Stomach (tissue), 9 donors: ENCODE data around the gene DDR1. TPM values are rescaled to one million over a fixed set of nuclear protein-coding genes. Genes with fewer than 3 reads are reported as not detected.

Experiments
- DNase-seq, 2 donors: peaks; one replicate each; pipeline versions ENCODE4 v3.0.0 to v3.0.0-alpha.2; 2013 to 2019
- H3K27ac ChIP-seq, 5 donors: fragments of 200-600 bp in 4 of 5; sonication (generic) in 4 of 5; one replicate each; pipeline ENCODE4 v1.5.1; 2013 to 2019; ENCODE audit warnings: mild to moderate bottlenecking in 1 of 5, moderate library complexity in 1 of 5
- H3K27me3 ChIP-seq, 3 donors: fragments of 200-600 bp; sonication (generic); one replicate each; pipeline ENCODE4 v1.5.1; 2017 to 2019; ENCODE audit warnings: mixed run types in 1 of 3
- H3K36me3 ChIP-seq, 4 donors: fragments of 200-600 bp; sonication (generic); 1 replicate in 3 of 4; 2 replicates in 1 of 4; pipeline ENCODE4 v1.5.1; 2016 to 2019
- H3K4me1 ChIP-seq, 4 donors: fragments of 200-600 bp; sonication (generic); one replicate each; pipeline ENCODE4 v1.5.1; 2016 to 2019
- H3K4me3 ChIP-seq, 4 donors: fragments of 200-600 bp; sonication (generic) in 3 of 4; one replicate each; pipeline ENCODE4 v1.5.1; 2016 to 2019; ENCODE audit warnings: mild to moderate bottlenecking in 1 of 4
- H3K9me3 ChIP-seq, 4 donors: fragments of 200-600 bp; sonication (generic); one replicate each; pipeline ENCODE4 v1.5.1; 2016 to 2019
- EP300 ChIP-seq: sonication (generic); formaldehyde crosslinking; IDR thresholded peaks from one replicate; pipeline ENCODE4 v1.6.1; 2017; ENCODE audit warnings: antibody characterized with exemption
- POLR2A ChIP-seq, 4 donors: fragments of 450-650 bp; IDR thresholded peaks; one replicate each; pipeline ENCODE4 v1.6.1; 2016; ENCODE audit warnings: antibody characterized with exemption in 4 of 4, control low read depth in 2 of 4, mild to moderate bottlenecking in 1 of 4, moderate library complexity in 1 of 4
- POLR2AphosphoS5 ChIP-seq, 3 donors: sonication (generic); formaldehyde crosslinking; IDR thresholded peaks; one replicate each; pipeline ENCODE4 v1.6.1; 2016; ENCODE audit warnings: antibody characterized with exemption in 3 of 3
- WGBS, 5 donors: extraction: QIAGEN DNeasy Blood & Tissue Kit in 3 of 5; methylation state at CpG; one replicate each; pipeline versions ENCODE4 v1.1.5 to v1.1.7; 2013 to 2018; 5-methylcytosine and 5-hydroxymethylcytosine counted together
- intact Hi-C: fragments of 100-400 bp; cut with DNase I; formaldehyde crosslinking; loops from one replicate; pipeline ENCODE4 v1.15.1; 2023; ENCODE audit warnings: low total_unique reads
- polyA plus RNA-seq, 3 donors: library from polyadenylated mRNA; stranded (reverse); fragments of 200-250 nt; gene quantifications; one replicate each; pipeline ENCODE4 v1.2.3, GENCODE V29; 2013
- total RNA-seq, 5 donors: library from RNA; depleted of rRNA; stranded (reverse); fragments of >200 nt; gene quantifications; one replicate each; pipeline versions ENCODE4 v1.1.0 to v1.2.3, GENCODE V29; 2014 to 2016
- TF ChIP-seq, protein P1 (sequence below), 7 experiments: fragments of 450-650 bp in 4 of 7; fragments of 200-600 bp in 3 of 7; sonication (generic) in 3 of 7; IDR thresholded peaks; one replicate each; pipeline ENCODE4 v1.5.1; 2016 to 2019; ENCODE audit warnings: antibody characterized with exemption in 7 of 7, control low read depth in 2 of 7, mild to moderate bottlenecking in 1 of 7
- donor health status: healthy with polysubstance abuse.
- donor health status: Bipolar disorder and iron deficiency.
- donor health status: healthy.

Gene DDR1
- total and polyA plus RNA-seq, 8 donors: 17.6 to 144 (median 82.4) TPM

DNA sequence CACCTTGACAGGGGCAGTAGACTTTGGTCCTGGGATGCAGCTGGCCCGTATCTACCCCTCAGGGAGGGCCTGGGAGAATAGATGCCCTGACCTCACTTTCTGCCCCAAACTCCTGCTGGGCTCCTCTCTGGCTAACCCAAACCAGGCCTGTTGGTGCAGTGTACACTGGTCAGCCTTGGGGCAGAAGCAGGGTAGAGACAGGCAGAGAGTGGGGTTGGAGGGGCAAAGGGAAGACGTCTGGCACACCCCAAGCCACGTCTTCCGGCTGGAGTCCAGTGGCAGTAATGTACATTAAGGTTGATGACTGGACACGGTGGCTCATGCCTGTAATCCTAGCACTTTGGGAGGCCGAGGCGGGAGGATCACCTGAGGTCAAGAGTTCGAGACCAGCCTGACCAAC, 9.3 kb downstream of the DDR1 start:
- no peak for DNase-seq
- Histone ChIP-seq H3K4me1 (peaks cover 0 to 24% (median 9%) of the 10 kb centered on the region in 4 donors), H3K36me3 (peaks cover 63 to 100% (median 100%) of the 10 kb centered on the region in 4 donors), H3K9me3 (no peaks in the 10 kb centered on the region), H3K27me3 (no peaks in the 10 kb centered on the region), H3K4me3 (no peak overlapping the region), H3K27ac (no peak overlapping the region)
- WGBS, 5 donors: 86 to 91% (median 90%) methylated on average over 8 of the region's 8 CpGs
- TF ChIP-seq, protein P1, sequence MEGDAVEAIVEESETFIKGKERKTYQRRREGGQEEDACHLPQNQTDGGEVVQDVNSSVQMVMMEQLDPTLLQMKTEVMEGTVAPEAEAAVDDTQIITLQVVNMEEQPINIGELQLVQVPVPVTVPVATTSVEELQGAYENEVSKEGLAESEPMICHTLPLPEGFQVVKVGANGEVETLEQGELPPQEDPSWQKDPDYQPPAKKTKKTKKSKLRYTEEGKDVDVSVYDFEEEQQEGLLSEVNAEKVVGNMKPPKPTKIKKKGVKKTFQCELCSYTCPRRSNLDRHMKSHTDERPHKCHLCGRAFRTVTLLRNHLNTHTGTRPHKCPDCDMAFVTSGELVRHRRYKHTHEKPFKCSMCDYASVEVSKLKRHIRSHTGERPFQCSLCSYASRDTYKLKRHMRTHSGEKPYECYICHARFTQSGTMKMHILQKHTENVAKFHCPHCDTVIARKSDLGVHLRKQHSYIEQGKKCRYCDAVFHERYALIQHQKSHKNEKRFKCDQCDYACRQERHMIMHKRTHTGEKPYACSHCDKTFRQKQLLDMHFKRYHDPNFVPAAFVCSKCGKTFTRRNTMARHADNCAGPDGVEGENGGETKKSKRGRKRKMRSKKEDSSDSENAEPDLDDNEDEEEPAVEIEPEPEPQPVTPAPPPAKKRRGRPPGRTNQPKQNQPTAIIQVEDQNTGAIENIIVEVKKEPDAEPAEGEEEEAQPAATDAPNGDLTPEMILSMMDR (IDR thresholded peaks at IDR 0.05): no peak
- no peak for TF ChIP-seq EP300
- no peak for TF ChIP-seq POLR2A (IDR thresholded peaks at IDR 0.05)
- no peak for TF ChIP-seq POLR2AphosphoS5 (IDR thresholded peaks at IDR 0.05)
- intact Hi-C loops: no loop called here

DNA sequence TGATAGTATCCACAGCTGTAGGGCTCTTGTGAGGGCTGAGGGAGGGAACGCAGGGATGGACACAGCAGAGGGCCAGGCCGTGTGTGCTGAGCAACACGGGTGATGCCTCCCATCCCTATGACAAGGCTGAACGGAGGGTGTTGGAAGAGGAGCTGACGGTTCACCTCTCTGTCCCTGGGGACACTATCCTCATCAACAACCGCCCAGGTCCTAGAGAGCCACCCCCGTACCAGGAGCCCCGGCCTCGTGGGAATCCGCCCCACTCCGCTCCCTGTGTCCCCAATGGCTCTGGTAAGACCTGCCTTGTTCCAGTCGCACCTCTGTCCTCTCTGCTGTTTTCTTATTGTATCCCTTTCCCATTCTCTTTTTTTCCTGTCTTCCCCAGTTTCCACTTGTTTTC, 10.1 kb downstream of the DDR1 start:
- intact Hi-C loops: no loop called here
- TF ChIP-seq, protein P1 (IDR thresholded peaks at IDR 0.05): no peak
- TF ChIP-seq POLR2AphosphoS5 (IDR thresholded peaks at IDR 0.05): no peak
- no peaks in the 10 kb centered on the region for H3K27me3 ChIP-seq
- peaks cover 0 to 17% (median 7%) of the 10 kb centered on the region in 4 donors for H3K4me1 ChIP-seq
- H3K9me3 ChIP-seq: no peaks in the 10 kb centered on the region
- H3K27ac ChIP-seq: no peak overlapping the region
- DNase-seq: no peak
- H3K4me3 ChIP-seq: no peak overlapping the region
- WGBS, 5 donors: 86 to 94% (median 93%) methylated on average over 10 to 12 of the region's 12 CpGs
- H3K36me3 ChIP-seq: peaks cover 69 to 100% (median 100%) of the 10 kb centered on the region in 4 donors

DNA sequence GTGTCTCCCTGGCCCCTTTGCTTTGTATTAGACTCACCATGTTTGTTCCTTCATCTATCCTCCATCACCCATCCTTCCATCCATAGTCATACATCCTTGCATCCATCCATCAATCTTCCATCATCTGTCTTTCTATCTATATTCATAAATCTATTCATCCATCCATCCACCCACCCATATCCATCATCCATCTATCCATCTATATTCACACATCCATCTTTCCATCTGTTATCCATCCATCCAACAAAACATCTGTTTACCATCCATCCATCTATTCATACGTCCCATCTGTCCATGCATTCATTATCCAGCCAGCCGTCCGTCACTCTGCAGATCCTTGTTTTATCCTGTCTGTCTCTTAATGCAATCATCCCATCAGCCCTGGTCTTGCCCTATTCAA, 10.6 kb downstream of the DDR1 start:
- H3K36me3 ChIP-seq: peaks cover 72 to 100% (median 100%) of the 10 kb centered on the region in 4 donors
- DNase-seq: no peak
- no peaks in the 10 kb centered on the region for H3K9me3 ChIP-seq
- no peak overlapping the region for H3K27ac ChIP-seq
- 92 to 95% (median 92%) methylated on average over 3 of the region's 3 CpGs for WGBS, 5 donors
- TF ChIP-seq POLR2A (IDR thresholded peaks at IDR 0.05) (no peak), EP300 (no peak), POLR2AphosphoS5 (IDR thresholded peaks at IDR 0.05) (no peak)
- TF ChIP-seq, protein P1 (IDR thresholded peaks at IDR 0.05): no peak
- intact Hi-C loops: no loop called here
- H3K27me3 ChIP-seq: no peaks in the 10 kb centered on the region
- H3K4me1 ChIP-seq: peaks cover 0 to 11% (median 5%) of the 10 kb centered on the region in 4 donors
- no peak overlapping the region for H3K4me3 ChIP-seq

DNA sequence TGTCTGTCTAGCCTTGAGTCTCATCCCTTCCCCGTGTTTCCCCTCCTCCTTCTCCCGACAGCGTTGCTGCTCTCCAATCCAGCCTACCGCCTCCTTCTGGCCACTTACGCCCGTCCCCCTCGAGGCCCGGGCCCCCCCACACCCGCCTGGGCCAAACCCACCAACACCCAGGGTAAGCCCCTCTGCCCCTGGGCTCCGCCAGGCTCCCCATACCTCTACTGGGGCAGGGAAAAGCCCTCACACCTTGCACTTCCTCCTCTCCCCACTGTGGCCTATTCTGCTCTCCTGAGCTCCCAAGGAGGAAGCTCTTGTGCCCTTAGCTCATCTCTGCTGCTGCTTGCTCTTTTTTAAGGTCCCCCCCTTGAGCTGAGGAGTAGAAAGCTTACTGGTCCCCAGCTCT, 11.0 kb downstream of the DDR1 start:
- Histone ChIP-seq H3K27me3 (no peaks in the 10 kb centered on the region), H3K4me3 (no peak overlapping the region), H3K9me3 (no peaks in the 10 kb centered on the region), H3K27ac (no peak overlapping the region), H3K4me1 (peaks cover 0 to 7% (median 1%) of the 10 kb centered on the region in 4 donors), H3K36me3 (peaks cover 72 to 100% (median 100%) of the 10 kb centered on the region in 4 donors)
- no peak for DNase-seq
- TF ChIP-seq POLR2A (IDR thresholded peaks at IDR 0.05) (no peak), POLR2AphosphoS5 (IDR thresholded peaks at IDR 0.05) (no peak), EP300 (no peak)
- intact Hi-C loops: no loop called here
- 79 to 84% (median 83%) methylated on average over 10 of the region's 10 CpGs for WGBS, 5 donors

DNA sequence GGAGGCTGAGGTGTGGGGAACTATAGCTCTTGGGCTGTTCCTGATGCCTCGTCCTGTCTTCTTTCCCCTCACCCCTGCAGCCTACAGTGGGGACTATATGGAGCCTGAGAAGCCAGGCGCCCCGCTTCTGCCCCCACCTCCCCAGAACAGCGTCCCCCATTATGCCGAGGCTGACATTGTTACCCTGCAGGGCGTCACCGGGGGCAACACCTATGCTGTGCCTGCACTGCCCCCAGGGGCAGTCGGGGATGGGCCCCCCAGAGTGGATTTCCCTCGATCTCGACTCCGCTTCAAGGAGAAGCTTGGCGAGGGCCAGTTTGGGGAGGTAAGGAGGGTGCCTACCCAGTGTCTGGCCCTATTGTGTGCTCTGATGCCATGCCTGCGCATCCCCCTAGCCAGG, 12.2 kb downstream of the DDR1 start:
- Histone ChIP-seq H3K27me3 (no peaks in the 10 kb centered on the region), H3K4me1 (no peaks in the 10 kb centered on the region), H3K27ac (no peak overlapping the region), H3K9me3 (no peaks in the 10 kb centered on the region), H3K4me3 (no peak overlapping the region), H3K36me3 (peaks cover 66 to 90% (median 88%) of the 10 kb centered on the region in 4 donors)
- intact Hi-C loops: no loop called here
- no peak for TF ChIP-seq EP300
- TF ChIP-seq, protein P1 (IDR thresholded peaks at IDR 0.05): no peak
- TF ChIP-seq POLR2A (IDR thresholded peaks at IDR 0.05): no peak
- no peak for TF ChIP-seq POLR2AphosphoS5 (IDR thresholded peaks at IDR 0.05)
- WGBS, 5 donors: 91 to 95% (median 93%) methylated on average over 13 of the region's 13 CpGs
- DNase-seq: no peak
